Thoracic aorta (tissue), 2 donors: ENCODE measurements around the gene EIF4E2. TPM values are rescaled to one million over a fixed set of nuclear protein-coding genes. Genes with fewer than 3 reads are reported as not detected.
A peak's percentile ranks its signal among the peaks of the same experiment; 100 is the strongest.

Experiments
- ATAC-seq: fragments of 150-250 bp; one replicate; pipeline ENCODE4 v1.8.0; 2017; ENCODE audit warnings: low read depth; ENCODE audit not compliant: insufficient number of reproducible peaks, low FRiP score
- DNase-seq: peaks from one replicate; pipeline ENCODE4 v3.0.0-alpha.2; 2020; ENCODE audit warnings: low spot score
- H3K27ac ChIP-seq, 2 donors: fragments of 200-600 bp; sonication (generic); 1 replicate in 1 of 2; 2 replicates in 1 of 2; pipeline ENCODE4 v1.5.1; 2016; ENCODE audit warnings: mild to moderate bottlenecking in 2 of 2, moderate library complexity in 2 of 2
- H3K27me3 ChIP-seq: fragments of 200-600 bp; sonication (generic); replicated peaks from 2 replicates; pipeline ENCODE4 v1.6.0; 2016; ENCODE audit warnings: mild to moderate bottlenecking; ENCODE audit not compliant: insufficient read depth
- H3K36me3 ChIP-seq: fragments of 200-600 bp; sonication (generic); one replicate; pipeline ENCODE4 v1.5.1; 2016
- H3K4me1 ChIP-seq, 2 donors: fragments of 200-600 bp; sonication (generic); 1 replicate in 1 of 2; 2 replicates in 1 of 2; pipeline versions ENCODE4 v1.5.1 to v1.6.0; 2016; ENCODE audit warnings: low read depth in 2 of 2, mild to moderate bottlenecking in 1 of 2; ENCODE audit not compliant: control insufficient read depth in 1 of 2
- H3K4me3 ChIP-seq: fragments of 200-600 bp; sonication (generic); 2 replicates; pipeline ENCODE4 v1.5.1; 2016; ENCODE audit warnings: mild to moderate bottlenecking
- H3K9me3 ChIP-seq: fragments of 200-600 bp; sonication (generic); 2 replicates; pipeline ENCODE4 v1.5.1; 2016
- total RNA-seq, 2 donors: library from RNA; depleted of rRNA; stranded (reverse); fragments of >200 nt; gene quantifications; one replicate each; pipeline versions ENCODE4 v1.1.0 to v1.2.3, GENCODE V29; 2016
- TF ChIP-seq, protein P1 (sequence below): fragments of 200-600 bp; sonication (generic); IDR thresholded peaks from one replicate; pipeline ENCODE4 v1.5.1; 2019; ENCODE audit warnings: antibody characterized with exemption

EIF4E2 gene
- total RNA-seq, 2 donors from 2014 or later, result 42.2 to 51.1 TPM

DNA sequence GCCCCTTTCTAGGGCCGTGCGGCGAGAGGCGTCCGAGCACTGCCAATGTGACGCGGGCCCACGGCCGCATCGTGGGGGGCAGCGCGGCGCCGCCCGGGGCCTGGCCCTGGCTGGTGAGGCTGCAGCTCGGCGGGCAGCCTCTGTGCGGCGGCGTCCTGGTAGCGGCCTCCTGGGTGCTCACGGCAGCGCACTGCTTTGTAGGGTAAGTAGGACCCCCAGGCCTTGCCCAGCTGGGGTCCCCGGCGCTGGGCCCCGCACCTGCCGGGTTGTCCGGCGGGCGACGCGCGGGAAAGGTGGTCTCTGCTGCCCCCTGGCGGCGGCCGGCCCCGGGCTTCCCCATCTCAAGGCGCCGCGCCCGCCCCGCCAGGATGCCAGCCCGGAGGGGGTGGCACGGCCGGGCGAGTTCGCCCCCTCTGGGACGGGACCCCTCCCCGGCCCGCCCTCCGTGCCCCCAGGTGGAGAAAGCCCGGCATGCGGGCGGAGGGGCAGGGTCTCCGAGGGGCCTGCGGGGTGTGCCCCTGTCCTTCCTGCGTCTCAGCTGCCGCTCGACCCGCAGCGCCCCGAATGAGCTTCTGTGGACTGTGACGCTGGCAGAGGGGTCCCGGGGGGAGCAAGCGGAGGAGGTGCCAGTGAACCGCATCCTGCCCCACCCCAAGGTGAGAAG, 28.4 kb upstream of the EIF4E2 start:
- TF ChIP-seq, protein P1, sequence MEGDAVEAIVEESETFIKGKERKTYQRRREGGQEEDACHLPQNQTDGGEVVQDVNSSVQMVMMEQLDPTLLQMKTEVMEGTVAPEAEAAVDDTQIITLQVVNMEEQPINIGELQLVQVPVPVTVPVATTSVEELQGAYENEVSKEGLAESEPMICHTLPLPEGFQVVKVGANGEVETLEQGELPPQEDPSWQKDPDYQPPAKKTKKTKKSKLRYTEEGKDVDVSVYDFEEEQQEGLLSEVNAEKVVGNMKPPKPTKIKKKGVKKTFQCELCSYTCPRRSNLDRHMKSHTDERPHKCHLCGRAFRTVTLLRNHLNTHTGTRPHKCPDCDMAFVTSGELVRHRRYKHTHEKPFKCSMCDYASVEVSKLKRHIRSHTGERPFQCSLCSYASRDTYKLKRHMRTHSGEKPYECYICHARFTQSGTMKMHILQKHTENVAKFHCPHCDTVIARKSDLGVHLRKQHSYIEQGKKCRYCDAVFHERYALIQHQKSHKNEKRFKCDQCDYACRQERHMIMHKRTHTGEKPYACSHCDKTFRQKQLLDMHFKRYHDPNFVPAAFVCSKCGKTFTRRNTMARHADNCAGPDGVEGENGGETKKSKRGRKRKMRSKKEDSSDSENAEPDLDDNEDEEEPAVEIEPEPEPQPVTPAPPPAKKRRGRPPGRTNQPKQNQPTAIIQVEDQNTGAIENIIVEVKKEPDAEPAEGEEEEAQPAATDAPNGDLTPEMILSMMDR, result peak; percentile 89
- ATAC-seq (no peak), DNase-seq (no peak)
- H3K36me3 ChIP-seq, result no peaks in the 10 kb centered on the region
- peaks cover 17% of the 10 kb centered on the region for H3K27me3 ChIP-seq
- peaks cover 7 to 33% of the 10 kb centered on the region in 2 donors for H3K4me1 ChIP-seq
- no peaks in the 10 kb centered on the region for H3K9me3 ChIP-seq
- H3K27ac ChIP-seq, result no peak overlapping the region
- peak overlapping the region; percentile 65 for H3K4me3 ChIP-seq

GRCh38 chr2:232522623-232523401, 27.7 kb upstream of the EIF4E2 start:
- no peak for DNase-seq
- H3K36me3 ChIP-seq, result no peaks in the 10 kb centered on the region
- peaks cover 7 to 33% of the 10 kb centered on the region in 2 donors for H3K4me1 ChIP-seq
- peaks cover 17% of the 10 kb centered on the region for H3K27me3 ChIP-seq
- ATAC-seq, result no peak
- no peaks in the 10 kb centered on the region for H3K9me3 ChIP-seq
- H3K4me3 ChIP-seq, result peak overlapping the region; percentile 65
- H3K27ac ChIP-seq, result no peak overlapping the region
- TF ChIP-seq, protein P1, result no peak

GRCh38 chr2:232523402-232523681, 27.1 kb upstream of the EIF4E2 start:
- Histone ChIP-seq H3K27me3 (peaks cover 17% of the 10 kb centered on the region), H3K36me3 (no peaks in the 10 kb centered on the region), H3K9me3 (no peaks in the 10 kb centered on the region), H3K4me1 (peaks cover 7 to 33% of the 10 kb centered on the region in 2 donors), H3K27ac (no peak overlapping the region), H3K4me3 (peak overlapping the region; percentile 54)
- DNase-seq, result no peak
- TF ChIP-seq, protein P1, result no peak
- no peak for ATAC-seq

DNA sequence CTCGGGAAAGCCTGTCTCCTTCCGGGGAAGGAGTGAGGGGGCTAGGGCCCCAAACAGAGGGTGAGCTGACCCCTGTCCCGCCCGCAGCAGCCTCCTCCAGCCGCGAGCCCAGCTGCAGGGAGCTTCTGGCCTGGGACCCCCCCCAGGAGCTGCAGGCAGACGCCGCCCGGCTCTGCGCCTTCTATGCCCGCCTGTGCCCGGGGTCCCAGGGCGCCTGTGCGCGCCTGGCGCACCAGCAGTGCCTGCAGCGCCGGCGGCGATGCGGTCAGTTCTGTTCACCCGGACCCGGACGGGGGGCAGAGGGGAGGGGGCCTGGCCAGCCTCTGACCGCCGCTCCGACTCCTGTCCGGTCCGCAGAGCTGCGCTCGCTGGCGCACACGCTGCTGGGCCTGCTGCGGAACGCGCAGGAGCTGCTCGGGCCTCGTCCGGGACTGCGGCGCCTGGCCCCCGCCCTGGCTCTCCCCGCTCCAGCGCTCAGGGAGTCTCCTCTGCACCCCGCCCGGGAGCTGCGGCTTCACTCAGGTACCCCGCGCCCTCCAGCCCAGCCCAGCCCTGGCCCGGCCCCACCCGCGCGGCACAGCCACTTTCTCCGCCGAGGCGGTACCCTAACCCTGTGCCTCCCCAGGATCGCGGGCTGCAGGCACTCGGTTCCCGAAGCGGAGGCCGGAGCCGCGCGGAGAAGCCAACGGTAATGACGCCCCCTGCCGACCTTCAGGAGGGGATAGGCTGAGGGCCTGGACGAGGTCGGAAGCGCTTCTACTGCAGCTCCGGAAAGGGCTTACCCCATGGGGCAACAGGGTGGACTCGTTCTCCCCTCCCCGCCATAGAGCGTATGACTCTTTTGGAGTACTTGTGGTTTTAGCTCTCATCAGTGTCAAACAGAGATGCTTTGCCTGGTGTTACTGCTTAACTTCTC, 26.5 kb upstream of the EIF4E2 start:
- ATAC-seq (no peak), DNase-seq (no peak)
- TF ChIP-seq, protein P1, result no peak
- peaks cover 17% of the 10 kb centered on the region for H3K27me3 ChIP-seq
- H3K4me3 ChIP-seq, result peak overlapping the region; percentile 54
- H3K4me1 ChIP-seq, result peaks cover 7 to 33% of the 10 kb centered on the region in 2 donors
- no peak overlapping the region for H3K27ac ChIP-seq
- H3K9me3 ChIP-seq, result no peaks in the 10 kb centered on the region
- no peaks in the 10 kb centered on the region for H3K36me3 ChIP-seq

DNA sequence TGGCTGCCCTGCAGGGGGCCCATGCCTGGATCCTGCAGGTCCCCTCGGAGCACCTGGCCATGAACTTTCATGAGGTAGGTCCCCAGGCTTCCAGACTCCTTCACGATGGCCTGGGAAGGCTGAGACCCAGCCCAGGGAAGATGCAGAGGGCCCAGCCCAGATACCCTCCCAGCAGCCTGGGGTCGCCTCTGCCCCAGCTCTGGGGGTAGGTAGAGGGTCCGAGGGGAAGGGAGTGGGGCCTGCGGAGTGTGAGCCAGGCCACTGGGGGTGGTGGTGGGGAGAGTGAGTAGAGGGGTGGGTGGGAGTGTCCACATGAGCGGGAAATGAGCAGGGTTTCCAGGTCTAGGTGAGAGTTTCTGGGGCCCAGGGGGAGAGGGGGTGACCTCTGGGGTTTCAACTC, 25.7 kb upstream of the EIF4E2 start:
- Histone ChIP-seq H3K27ac (no peak overlapping the region), H3K27me3 (peaks cover 17% of the 10 kb centered on the region), H3K4me1 (peaks cover 7 to 33% of the 10 kb centered on the region in 2 donors), H3K4me3 (no peak overlapping the region), H3K36me3 (no peaks in the 10 kb centered on the region), H3K9me3 (no peaks in the 10 kb centered on the region)
- ATAC-seq, result no peak
- no peak for DNase-seq
- TF ChIP-seq, protein P1, result no peak
